ELR (cell line): ENCODE measurements around the gene ZNF346.
"Not testable (repeated sequence)": the region's sequence is repeated elsewhere in the genome, so short reads cannot be mapped to it uniquely, and the experiment has no call there.

Source experiments
- DNase-seq: peaks from one replicate; pipeline ENCODE4 v3.0.0-alpha.2; 2015; ENCODE audit warnings: low read depth

ZNF346 gene, protein sequence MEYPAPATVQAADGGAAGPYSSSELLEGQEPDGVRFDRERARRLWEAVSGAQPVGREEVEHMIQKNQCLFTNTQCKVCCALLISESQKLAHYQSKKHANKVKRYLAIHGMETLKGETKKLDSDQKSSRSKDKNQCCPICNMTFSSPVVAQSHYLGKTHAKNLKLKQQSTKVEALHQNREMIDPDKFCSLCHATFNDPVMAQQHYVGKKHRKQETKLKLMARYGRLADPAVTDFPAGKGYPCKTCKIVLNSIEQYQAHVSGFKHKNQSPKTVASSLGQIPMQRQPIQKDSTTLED

DNA sequence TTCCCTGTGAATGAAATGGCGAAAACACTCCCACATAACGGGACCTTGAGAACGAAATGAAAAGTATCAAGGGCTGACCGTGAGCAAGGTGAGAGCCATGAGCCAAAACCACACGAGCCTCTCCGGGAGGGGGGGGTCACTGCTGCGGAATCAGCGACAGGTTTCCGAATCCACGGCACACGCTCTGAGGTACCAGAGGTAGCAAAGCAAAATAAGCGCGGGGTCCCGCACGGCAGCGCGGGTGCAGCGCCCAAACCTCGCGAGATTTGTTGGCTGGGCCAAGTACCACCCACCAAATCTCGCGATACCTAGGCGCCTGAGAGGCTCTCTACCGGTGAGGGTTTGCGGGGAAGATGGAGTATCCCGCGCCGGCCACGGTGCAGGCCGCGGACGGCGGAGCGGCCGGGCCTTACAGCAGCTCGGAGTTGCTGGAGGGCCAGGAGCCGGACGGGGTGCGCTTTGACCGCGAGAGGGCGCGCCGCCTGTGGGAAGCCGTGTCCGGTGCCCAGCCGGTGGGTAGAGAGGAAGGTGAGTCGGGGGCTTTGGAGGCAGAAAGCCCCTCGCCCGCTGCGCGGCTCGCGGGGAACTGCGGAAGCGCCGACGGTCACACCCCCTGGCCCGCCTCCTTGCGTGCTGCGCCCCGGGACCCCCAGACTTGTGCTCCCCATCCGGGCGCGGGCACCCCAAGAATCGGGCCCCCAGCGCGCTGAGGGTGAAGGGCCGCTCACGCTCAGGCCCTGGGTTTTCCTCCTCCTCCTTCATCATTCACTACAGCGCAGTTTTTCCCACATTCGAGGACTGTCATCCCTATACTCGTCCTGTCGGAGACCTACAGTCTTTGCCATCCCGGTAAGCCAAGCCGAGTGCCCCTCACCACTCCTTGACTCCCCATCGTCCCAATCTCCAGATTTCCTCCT lies at the start of gene ZNF346:
Gene ZNF346, plus strand, starts transcription at position 311 of the 917 bp plus-strand sequence. Its CDS starts 43 bp downstream, at position 354.
- DNase-seq, result peak; percentile 97

DNA sequence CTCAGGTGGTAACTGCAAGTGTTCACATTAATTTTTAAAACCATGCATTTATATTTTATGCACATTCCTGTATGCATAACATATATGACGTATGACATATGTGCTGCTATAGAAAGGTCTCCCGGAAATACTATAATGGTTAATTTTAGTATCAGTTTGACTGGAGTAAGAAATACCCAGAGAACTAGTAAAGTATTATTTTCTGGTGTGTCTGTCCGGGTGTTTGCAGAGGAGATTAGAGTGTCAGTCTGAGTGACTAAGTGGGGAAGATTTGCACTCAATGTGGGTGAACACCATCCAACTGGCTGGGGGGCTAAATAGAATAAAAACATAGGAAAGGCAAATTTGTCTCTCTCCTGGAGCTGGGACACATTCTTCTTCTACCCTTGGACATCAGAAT lies 42.8 kb upstream of the ZNF346 start:
- DNase-seq, result no peak

DNA sequence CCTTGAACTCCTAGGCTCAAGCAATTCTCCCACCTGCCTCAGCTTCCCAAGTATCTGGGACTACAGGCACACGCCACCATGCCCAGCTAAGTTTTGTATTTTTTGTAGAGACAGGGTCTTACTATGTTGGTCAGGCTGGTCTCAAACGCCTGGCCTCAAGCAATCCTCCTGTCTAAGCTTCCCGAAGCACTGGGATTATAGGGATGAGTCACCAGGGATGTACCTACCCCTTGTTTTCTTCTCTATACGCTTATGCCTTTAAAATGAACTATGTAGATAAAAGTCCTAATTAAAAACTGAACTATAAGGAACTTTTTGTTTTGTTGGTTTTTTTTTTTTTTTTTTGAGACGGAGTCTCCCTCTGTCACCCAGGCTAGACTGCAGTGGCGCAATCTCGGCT lies 41.7 kb upstream of the ZNF346 start:
- no peak for DNase-seq

DNA sequence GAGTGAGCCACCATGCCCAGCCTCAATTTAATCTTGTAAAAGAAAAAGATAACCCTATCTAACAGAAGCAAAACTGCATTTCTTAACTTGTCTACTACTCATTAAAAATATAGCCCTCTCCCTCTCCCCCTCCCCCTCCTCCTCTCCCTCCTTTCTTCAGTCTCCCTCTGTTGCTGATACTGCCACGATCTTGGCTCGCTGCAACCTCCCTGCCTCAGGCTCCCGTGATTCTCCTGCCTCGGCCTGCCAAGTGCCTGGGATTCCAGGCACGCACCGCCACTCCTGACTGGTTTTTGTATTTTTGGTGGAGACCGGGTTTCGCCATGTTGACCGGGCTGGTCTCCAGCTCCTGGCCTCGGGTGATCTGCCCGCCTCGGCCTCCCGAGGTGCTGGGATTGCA lies 39.4 kb upstream of the ZNF346 start:
- not testable (repeated sequence) for DNase-seq

DNA sequence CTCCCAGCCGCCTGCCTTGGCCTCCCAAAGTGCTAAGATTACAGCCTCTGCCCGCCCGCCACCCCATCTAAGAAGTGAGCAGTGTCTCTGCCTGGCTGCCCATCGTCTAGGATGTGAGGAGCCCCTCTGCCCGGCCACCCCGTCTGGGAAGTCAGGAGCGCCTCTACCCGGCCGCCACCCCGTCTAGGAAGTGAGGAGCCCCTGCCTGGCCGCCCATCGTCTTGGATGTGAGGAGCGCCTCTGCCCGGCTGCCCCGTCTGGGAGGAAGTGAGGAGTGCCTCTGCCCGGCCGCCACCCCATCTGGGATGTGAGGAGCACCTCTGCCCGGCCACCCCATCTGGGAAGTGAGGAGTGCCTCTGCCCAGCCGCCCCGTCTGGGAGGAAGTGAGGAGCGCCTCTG lies 38.9 kb upstream of the ZNF346 start:
- not testable (repeated sequence) for DNase-seq

DNA sequence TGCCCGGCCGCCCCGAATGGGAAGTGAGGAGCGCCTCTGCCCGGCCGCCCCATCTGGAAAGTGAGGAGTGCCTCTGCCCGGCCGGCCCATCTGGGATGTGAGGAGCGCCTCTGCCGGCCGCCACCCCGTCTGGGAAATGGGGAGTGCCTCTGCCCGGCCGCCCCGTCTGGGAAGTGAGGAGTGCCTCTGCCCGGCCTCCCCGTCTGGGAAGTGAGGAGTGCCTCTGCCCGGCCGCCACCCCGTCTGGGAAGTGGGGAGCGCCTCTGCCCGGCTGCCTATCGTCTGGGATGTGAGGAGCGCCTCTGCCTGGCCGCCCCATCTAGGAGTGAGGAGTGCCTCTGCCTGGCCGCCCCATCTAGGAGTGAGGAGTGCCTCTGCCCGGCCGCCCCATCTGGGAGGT lies 38.3 kb upstream of the ZNF346 start:
- DNase-seq, result not testable (repeated sequence)

DNA sequence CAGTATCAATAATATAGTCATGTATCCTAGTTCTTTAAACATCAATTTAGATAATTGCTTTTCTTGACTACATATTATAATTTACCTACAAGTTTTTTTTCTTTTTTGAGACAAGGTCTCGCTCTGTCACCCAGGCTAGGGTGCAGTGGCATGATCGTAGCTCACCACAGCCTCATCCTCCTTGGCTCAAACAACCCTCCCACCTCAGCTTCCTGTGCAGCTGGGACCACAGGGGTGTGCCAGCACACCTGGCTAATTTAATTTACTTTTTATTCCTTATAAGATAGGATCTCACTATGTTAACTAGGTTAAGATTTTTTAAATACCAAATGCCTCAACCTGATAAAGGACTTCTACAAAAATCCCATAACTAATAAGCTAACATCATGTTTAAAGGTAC lies 37.0 kb upstream of the ZNF346 start:
- DNase-seq, result no peak

DNA sequence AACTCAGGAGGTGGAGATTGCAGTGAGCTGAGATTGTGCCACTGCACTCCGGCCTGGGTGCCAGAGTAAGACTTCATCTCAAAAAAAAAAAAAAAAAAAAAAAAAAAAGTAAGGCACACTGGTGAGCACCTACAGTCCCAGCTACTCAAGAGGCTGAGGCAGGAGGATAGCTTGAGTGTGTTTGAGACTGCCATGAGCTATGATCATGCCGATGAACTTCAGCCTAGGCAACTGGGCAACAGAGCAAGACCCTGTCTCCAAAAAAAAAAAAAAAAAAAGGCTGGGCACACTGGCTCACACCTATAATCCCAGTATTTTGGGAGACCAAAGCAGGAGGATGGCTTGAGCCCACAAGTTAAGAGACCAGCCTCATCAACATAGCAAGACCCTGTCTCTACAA lies 36.2 kb upstream of the ZNF346 start:
- no peak for DNase-seq

DNA sequence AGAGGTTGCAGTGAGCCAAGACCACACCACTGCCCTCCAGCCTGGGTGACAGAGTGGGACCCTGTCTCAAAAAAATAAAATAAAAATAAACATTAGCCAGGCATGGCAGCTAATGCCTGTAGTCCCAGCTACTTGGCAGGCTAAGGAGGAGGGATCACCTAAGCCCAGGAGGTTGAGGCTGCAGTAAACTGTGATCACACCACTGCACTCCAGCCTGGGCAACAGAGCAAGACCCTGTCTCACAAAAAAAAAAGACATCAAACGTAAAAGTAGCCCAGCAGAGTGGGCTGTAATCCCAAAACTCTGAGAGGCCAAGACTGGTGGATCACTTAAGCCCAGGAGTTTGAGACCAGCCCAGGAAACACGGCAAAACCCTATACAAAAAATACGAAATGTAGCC lies 34.9 kb upstream of the ZNF346 start:
- no peak for DNase-seq

DNA sequence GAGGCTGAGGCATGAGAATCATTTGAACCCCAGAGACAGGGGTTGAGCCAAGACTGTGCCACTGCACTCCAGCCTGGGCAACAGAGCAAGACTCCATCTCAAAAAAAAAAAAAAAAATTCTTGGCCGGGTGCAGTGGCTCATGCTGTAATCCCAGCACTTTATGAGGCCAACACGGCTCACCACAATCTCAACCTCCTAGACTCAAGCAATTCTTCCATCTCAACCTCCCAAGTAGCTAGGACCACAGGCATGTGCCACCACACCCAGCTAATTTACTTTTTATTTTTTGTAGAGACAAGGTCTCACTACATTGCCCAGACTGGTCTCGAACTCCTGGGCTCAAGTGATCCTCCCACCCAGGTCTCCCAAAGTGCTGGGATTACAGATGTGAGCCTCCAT lies 29.4 kb upstream of the ZNF346 start:
- not testable (repeated sequence) for DNase-seq

DNA sequence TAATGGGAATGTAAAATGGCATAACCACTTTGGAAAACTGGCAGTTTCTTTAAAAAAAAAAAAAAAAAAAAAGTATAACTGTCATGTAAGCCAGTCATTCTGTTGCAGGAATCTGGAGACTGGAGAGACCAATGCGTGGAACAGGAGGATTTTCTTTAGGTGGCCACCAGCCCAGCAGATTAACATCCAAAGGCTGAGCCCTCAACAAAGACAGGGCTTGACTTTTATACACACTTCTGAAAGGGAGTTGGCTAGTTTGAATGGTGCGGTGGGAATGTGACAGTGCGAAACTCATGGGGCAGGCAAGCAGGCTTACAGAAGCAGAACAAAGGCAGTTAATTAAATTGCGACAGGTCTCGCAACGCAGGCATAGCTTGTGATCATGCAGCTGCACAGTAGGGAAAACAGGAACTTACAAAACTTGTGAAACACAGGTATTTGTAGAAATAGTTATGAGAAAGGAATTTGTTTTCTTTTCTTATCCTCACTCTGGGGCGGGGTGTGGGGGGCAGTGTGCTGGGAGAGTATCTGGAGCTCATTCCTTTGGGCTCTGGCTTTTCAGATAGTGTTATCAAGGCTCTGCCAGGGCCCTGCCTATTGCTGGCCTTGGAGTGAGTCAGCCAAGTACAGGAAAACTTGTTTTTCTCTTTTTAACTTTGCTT lies 27.9 kb upstream of the ZNF346 start:
- no peak for DNase-seq

DNA sequence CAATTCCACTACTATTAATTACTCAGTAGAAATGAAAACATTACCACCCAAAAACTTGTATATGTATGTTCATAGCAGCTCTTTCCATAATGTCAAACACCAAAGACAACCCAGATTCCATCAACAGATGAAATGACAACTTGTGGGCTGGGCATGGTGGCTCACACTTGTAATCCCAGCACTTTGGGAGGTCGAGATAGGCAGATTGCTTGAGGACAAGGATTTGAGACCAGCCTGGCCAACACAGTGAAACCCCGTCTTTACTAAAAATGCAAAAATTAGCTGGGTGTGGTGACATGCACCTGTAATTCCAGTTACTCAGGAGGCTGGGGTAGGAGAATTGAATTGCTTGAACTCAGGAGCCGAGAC lies 27.4 kb upstream of the ZNF346 start:
- DNase-seq, result no peak

DNA sequence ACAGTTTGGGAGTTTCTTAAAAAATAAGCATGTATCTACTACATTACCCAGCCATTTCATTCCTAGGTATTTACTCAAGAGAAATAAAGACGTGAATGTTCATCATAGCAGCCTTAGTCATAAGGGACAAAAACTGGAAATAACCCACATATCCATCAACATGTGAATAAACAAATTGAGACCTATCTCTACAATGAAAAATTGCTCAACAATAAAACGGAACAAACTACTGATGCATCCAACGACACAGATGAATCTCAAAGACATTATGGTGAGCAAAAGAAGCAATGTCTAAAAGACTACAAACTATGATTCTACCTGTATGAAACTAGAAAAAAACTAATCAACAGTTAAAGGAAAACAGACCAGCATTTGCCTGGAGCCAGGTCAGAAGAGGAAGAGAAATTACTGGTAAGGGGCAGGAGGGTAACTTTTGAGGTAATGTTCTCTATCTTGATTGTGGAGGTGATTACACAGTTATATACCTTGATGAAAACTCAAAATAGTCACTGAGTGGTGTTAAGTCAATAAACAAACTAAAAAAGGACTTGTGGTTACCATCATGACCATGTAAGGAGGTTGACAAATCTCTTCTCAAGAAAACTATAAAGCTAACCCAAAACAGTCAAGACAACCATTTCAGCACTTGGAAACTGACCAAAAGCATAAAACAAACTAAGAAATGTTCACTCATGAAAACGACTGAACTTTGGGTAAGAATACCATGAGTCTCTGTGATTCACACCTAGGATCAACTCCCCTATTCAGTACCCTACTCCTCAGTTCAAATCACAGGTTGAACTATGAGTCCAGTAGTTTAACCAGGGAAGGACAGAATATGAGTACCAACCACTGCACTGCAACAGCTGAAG lies 26.4 kb upstream of the ZNF346 start:
- peak; percentile 60 for DNase-seq

DNA sequence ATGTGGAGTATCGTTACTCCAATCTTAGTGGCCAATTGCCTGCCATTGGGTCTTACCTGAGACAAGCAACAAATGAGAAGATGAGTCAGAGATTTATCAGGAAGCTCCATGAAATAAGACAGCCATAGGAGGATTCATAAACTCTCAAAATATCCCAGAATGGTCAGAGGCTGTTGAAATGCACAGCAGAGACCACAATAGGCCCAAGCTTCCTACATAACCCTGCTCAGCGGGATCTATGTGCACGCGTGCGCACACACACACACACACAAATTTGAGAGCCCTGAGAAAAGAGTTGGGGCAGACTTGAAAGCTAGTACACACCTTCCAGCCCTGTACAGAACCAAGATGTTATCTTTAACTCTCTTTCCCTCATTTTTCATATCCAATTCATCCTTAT lies 25.7 kb upstream of the ZNF346 start:
- DNase-seq, result peak; percentile 26

DNA sequence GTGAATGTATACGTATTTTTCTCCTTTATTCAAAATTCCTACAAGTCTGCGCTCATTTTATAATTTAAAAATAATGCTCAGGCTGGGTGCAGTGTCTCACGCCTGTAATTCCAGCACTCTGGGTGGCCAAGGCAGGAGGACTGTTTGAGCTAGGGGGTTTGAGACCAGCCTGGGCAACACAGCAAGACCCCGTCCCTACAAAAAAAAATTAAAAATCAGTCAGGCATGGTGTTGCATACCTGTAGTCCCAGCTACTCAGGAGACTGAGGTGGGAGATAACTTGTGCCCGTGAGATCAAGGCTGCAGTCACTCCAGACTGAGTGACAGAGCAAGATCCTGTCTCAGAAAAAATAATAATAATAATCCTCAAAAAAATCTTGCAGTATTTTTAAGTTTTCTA lies 23.7 kb upstream of the ZNF346 start:
- no peak for DNase-seq

DNA sequence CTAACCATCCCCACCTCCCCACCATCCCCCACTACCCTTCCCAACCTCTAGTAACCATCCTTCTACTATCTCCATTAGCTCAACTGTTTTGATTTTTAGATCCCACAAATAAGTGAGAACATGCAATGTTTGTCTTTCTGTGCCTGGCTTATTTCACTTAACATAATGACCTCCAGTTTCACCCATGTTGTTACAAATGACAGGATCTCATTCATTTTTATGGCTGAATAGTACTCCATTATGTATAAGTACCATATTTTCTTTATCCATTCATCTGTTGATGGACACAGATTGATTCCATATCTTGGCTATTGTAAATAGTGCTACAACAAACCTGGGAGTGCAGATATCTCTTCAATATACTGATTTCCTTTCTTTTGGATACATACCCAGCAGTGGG lies 23.0 kb upstream of the ZNF346 start:
- DNase-seq, result not testable (repeated sequence)

DNA sequence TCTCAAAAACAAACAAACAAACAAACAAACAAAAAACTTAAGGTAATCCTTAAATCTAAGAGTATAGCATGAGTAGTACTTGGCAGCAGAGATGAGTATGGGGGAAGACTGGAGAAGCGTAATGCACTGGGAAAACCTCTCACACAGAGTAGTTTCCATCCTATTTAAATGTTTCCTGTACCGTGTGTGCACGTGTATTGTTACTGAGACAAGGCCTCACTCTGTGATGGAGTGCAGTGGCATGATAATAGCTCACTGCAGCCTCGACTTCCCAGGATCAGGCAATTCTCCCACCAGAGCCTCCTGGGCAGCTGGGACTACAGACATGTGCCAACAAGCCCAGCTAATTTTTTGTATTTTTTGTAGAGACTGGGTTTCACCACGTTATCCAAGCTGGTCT lies 18.8 kb upstream of the ZNF346 start:
- DNase-seq, result no peak

DNA sequence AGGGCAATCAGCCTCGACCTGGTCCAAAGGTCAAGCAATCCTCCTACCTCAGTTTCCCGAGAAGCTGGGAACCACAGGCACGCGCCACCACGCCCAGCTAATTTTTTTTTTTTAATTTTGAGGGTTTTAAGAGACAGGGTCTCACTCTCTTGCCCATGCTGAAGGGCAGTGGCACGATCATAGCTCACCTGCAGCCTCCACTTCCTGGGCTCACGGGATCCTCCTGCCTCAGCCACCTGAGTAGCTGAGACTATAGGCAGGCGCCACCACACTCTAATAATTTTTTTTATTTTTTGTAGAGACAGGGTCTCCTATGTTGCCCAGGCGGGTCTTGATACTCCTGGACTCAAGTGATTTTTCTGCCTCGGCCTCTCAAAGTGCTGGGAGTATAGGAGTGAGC lies 17.5 kb upstream of the ZNF346 start:
- DNase-seq, result no peak

DNA sequence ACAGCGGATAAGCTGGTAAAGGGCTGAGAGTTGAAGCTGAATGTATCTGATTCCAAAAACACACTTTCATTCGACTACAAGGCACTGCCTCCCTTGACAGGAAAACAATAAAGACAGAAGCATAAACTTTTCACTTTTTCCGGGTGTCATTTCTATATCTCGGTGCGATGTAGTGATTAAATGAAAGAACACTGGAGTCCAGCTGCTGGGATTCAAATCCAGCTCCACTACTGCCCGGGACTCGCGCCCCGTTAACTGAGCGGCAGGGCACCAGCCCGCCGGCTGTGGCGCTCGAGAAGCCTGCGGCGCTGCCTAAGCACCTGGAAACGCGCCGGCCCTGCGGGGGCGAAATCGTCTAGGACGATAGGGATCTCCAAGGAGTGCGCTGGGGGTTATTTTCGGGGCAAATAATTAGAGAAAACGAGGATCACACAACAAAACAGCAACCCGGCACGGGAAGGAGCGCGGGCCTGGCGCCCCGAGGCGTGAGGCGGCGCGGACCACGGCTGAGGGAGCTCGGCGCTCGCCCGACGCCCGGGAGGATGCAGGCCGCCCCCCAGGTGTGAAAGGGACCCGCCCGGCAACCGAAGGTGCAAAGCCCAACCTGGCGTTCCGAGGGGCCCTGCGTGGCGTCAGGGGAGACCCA lies 16.8 kb upstream of the ZNF346 start:
- peak; percentile 83 for DNase-seq

DNA sequence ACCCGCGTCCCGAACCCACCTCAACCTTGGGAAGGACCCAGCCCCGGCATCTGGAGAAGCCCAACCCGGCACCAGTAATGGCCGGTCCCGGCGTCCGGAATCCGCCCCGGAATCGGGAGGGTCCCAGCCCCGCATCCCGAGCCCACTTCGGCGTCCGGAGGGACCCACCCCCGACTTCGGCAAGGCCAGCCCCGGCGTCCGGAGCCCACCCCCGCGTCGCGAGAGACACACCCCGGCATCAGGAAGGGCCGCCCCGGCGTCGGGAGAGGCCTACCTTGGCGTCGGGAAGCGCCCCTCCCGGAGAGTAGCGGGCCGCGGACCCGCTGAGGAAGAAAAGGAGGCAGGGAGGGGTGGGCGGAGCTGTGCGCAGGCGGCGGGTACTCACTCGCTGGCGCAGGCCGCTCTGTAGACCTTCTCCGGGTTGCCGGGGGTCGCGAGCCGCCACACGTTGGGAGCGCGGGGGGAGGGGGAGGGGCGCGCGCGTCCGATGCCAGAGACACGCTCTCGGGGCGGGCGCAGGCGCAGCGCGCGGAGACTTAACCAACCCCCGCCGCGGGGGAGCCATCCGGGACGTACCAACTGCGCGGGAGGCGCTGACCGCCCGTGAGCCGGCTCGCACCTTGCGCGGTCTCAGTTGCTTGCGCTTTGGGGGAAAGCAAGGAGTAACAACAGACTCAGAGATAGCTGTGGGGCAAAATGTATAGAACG lies 16.1 kb upstream of the ZNF346 start, which contains the start of gene UIMC1:
Gene UIMC1, minus strand, starts transcription at position 515 of the 708 bp plus-strand sequence. CDS start 24,164 bp downstream, outside the sequence.
- peak; percentile 93 for DNase-seq

DNA sequence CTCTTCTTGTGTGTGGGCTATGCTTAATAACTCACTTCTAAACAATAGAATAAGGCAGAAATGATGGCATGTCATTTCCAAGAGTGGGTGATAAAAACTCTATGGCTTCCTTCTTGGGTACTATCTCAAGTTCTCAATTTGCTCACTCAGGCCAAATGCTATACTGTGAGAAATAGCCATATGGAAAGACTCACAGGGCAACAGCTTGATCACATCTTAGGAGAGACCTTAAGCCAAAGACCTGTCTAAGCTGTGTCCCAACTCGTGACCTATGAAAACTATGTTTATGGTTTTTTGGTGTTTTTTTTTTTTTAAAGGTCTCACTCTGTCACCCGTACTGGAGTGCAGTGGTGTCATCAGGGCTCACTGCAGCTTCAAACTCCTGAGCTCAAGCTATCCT lies 13.8 kb upstream of the ZNF346 start:
- DNase-seq, result no peak
